Small intestine (tissue), 7 donors: ENCODE measurements around the gene SPATA31C1. TPM values are rescaled to one million over a fixed set of nuclear protein-coding genes. Genes with fewer than 3 reads are reported as not detected.
"Not testable (repeated sequence)": the region's sequence is repeated elsewhere in the genome, so short reads cannot be mapped to it uniquely, and the experiment has no call there.

Experiments used
- DNase-seq, 2 donors: peaks; one replicate each; pipeline versions ENCODE4 v3.0.0 to v3.0.0-alpha.2; 2013
- FAIRE-seq: peaks from 2 replicates; lab custom pipeline; 2012; peaks lifted over from hg19 to GRCh38; lab: Jason Lieb, UNC
- H3K27ac ChIP-seq, 3 donors: one replicate each; pipeline ENCODE4 v1.5.1; 2013; ENCODE audit warnings: low read length in 2 of 3, mild to moderate bottlenecking in 2 of 3, control low read depth in 1 of 3, inconsistent platforms in 1 of 3, low read depth in 1 of 3, moderate library complexity in 1 of 3
- H3K27me3 ChIP-seq, 3 donors: one replicate each; pipeline ENCODE4 v1.6.1; 2013; ENCODE audit warnings: low read length in 3 of 3, inconsistent platforms in 1 of 3; ENCODE audit not compliant: control insufficient read depth in 3 of 3, insufficient read depth in 3 of 3
- H3K36me3 ChIP-seq, 3 donors: one replicate each; pipeline ENCODE4 v1.6.1; 2013; ENCODE audit warnings: low read length in 3 of 3, inconsistent platforms in 1 of 3, low read depth in 1 of 3, mild to moderate bottlenecking in 1 of 3, moderate library complexity in 1 of 3; ENCODE audit not compliant: control insufficient read depth in 3 of 3, insufficient read depth in 2 of 3
- H3K4me1 ChIP-seq, 3 donors: one replicate each; pipeline ENCODE4 v1.6.1; 2013; ENCODE audit warnings: low read length in 2 of 3, inconsistent platforms in 1 of 3, low read depth in 1 of 3, mild to moderate bottlenecking in 1 of 3, moderate library complexity in 1 of 3; ENCODE audit not compliant: control insufficient read depth in 3 of 3, insufficient read depth in 2 of 3
- H3K4me3 ChIP-seq, 3 donors: one replicate each; pipeline ENCODE4 v1.5.1; 2013; ENCODE audit warnings: low read length in 3 of 3, control low read depth in 1 of 3, inconsistent platforms in 1 of 3, low read depth in 1 of 3, mild to moderate bottlenecking in 1 of 3, moderate library complexity in 1 of 3
- H3K9me3 ChIP-seq, 2 donors: one replicate each; pipeline ENCODE4 v1.6.1; 2013; ENCODE audit warnings: low read depth in 1 of 2, low read length in 1 of 2; ENCODE audit not compliant: control insufficient read depth in 2 of 2, insufficient read depth in 1 of 2
- WGBS, 3 donors: extraction: QIAGEN DNeasy Blood & Tissue Kit; methylation state at CpG; one replicate each; pipeline ENCODE4 v1.1.7; 2013; 5-methylcytosine and 5-hydroxymethylcytosine counted together
- polyA plus RNA-seq, 4 donors: library from polyadenylated mRNA; stranded (reverse) in 3 of 4; unstranded in 1 of 4; fragments of 200-250 nt in 3 of 4; fragments of 120-200 nt in 1 of 4; gene quantifications; one replicate each; pipeline versions ENCODE4 v1.2.1 to v1.2.3, GENCODE V29; 2013
- donor health status: healthy with polysubstance abuse.
- donor health status: control.
- donor health status: control.
- donor health status: Bipolar disorder and iron deficiency.
- donor health status: healthy.

The SPATA31C1 gene
- polyA plus RNA-seq, 4 donors: 0.13 TPM; not detected in 3

- H3K27me3 ChIP-seq, H3K36me3 ChIP-seq, H3K4me1 ChIP-seq, DNase-seq, H3K4me3 ChIP-seq, H3K27ac ChIP-seq, H3K9me3 ChIP-seq, FAIRE-seq: not testable (repeated sequence)
- WGBS, 3 donors: 72 to 94% (median 81%) methylated on average over 6 to 12 of the region's 12 CpGs
These were observed 19.6 kb downstream of the SPATA31C1 start for GRCh38 chr9:87937352-87937751.

- FAIRE-seq, H3K27me3 ChIP-seq: not testable (repeated sequence)
These were observed 20.2 kb downstream of the SPATA31C1 start for GRCh38 chr9:87937918-87938317.

GRCh38 chr9:87938336-87938735 lies 20.6 kb downstream of the SPATA31C1 start:
- FAIRE-seq, DNase-seq, H3K27ac ChIP-seq, H3K9me3 ChIP-seq, H3K36me3 ChIP-seq, H3K4me1 ChIP-seq, H3K4me3 ChIP-seq, H3K27me3 ChIP-seq: not testable (repeated sequence)
- WGBS, 3 donors: 74 to 83% (median 78%) methylated on average over 5 to 11 of the region's 12 CpGs

More at GRCh38 chr9:87937918-87938317, 20.2 kb downstream of the SPATA31C1 start:
- H3K36me3 ChIP-seq, H3K27ac ChIP-seq, H3K4me1 ChIP-seq, H3K9me3 ChIP-seq, DNase-seq, H3K4me3 ChIP-seq: not testable (repeated sequence)
- 70 to 92% (median 74%) methylated on average over 4 to 9 of the region's 9 CpGs for WGBS, 3 donors

GRCh38 chr9:87939096-87939495 lies 21.3 kb downstream of the SPATA31C1 start:
- not testable (repeated sequence) for H3K27ac ChIP-seq, H3K9me3 ChIP-seq, H3K36me3 ChIP-seq, DNase-seq, H3K4me1 ChIP-seq, FAIRE-seq, H3K4me3 ChIP-seq, H3K27me3 ChIP-seq
- 88 to 93% (median 90%) methylated on average over 5 to 8 of the region's 8 CpGs for WGBS, 3 donors

GRCh38 chr9:87944096-87944495 lies 26.3 kb downstream of the SPATA31C1 start:
- peaks cover 0 to 2% (median 0%) of the 10 kb centered on the region in 3 donors for H3K27me3 ChIP-seq

GRCh38 chr9:87944682-87945081 lies 26.9 kb downstream of the SPATA31C1 start:
- H3K27me3 ChIP-seq: peaks cover 0 to 2% (median 0%) of the 10 kb centered on the region in 3 donors
- no peaks in the 10 kb centered on the region for H3K36me3 ChIP-seq
- no peak for DNase-seq
- 64 to 86% (median 65%) methylated on average over 14 to 21 of the region's 21 CpGs for WGBS, 3 donors
- FAIRE-seq: no peak
- H3K9me3 ChIP-seq: no peaks in the 10 kb centered on the region
- no peak overlapping the region for H3K27ac ChIP-seq
- H3K4me3 ChIP-seq: no peak overlapping the region
- no peaks in the 10 kb centered on the region for H3K4me1 ChIP-seq

More at GRCh38 chr9:87944096-87944495, 26.3 kb downstream of the SPATA31C1 start:
- FAIRE-seq: no peak
- no peak overlapping the region for H3K27ac ChIP-seq
- H3K36me3 ChIP-seq: no peaks in the 10 kb centered on the region
- 85 to 87% (median 87%) methylated on average over 20 to 21 of the region's 21 CpGs for WGBS, 3 donors
- H3K4me3 ChIP-seq: no peak overlapping the region
- no peak for DNase-seq
- H3K9me3 ChIP-seq: no peaks in the 10 kb centered on the region
- H3K4me1 ChIP-seq: no peaks in the 10 kb centered on the region

- no peaks in the 10 kb centered on the region for H3K4me1 ChIP-seq
- no peak overlapping the region for H3K27ac ChIP-seq
- peaks cover 0 to 2% (median 0%) of the 10 kb centered on the region in 3 donors for H3K27me3 ChIP-seq
- FAIRE-seq (no peak), DNase-seq (no peak)
- peaks cover 0 to 9% of the 10 kb centered on the region in 2 donors for H3K9me3 ChIP-seq
- no peaks in the 10 kb centered on the region for H3K36me3 ChIP-seq
- H3K4me3 ChIP-seq: no peak overlapping the region
- WGBS, 3 donors: 75 to 82% (median 80%) methylated on average over 1 of the region's 1 CpG
These were observed 32.5 kb downstream of the SPATA31C1 start for GRCh38 chr9:87950296-87950695.

- DNase-seq (peak; percentile 62 to 65), FAIRE-seq (no peak)
- Histone ChIP-seq H3K27me3 (no peaks in the 10 kb centered on the region), H3K36me3 (no peaks in the 10 kb centered on the region), H3K4me3 (no peak overlapping the region), H3K9me3 (peaks cover 0 to 9% of the 10 kb centered on the region in 2 donors), H3K4me1 (no peaks in the 10 kb centered on the region), H3K27ac (no peak overlapping the region)
- 57 to 66% (median 57%) methylated on average over 4 of the region's 4 CpGs for WGBS, 3 donors
These were observed 33.2 kb downstream of the SPATA31C1 start for GRCh38 chr9:87950765-87951488.
